ENCODE results near the gene TSC2.
"Not testable (repeated sequence)": the region's sequence is repeated elsewhere in the genome, so short reads cannot be mapped to it uniquely, and the experiment has no call there.

TSC2 gene

GRCh38 chr16:2108446-2109270 lies 60.9 kb downstream of the TSC2 start:
- not testable (repeated sequence) for DNase-seq

- DNase-seq: not testable (repeated sequence)
Observed at GRCh38 chr16:2109271-2109580, 61.4 kb downstream of the TSC2 start.

GRCh38 chr16:2109872-2110271 lies 62.1 kb downstream of the TSC2 start:
- DNase-seq: not testable (repeated sequence)

- not testable (repeated sequence) for DNase-seq
Observed at GRCh38 chr16:2110332-2111008, 62.7 kb downstream of the TSC2 start.

GRCh38 chr16:2111009-2111353 lies 63.2 kb downstream of the TSC2 start:
- not testable (repeated sequence) for DNase-seq

- not testable (repeated sequence) for DNase-seq
Observed at GRCh38 chr16:2111412-2112335, 63.9 kb downstream of the TSC2 start.

GRCh38 chr16:2112539-2113106 lies 64.8 kb downstream of the TSC2 start:
- DNase-seq: not testable (repeated sequence)

GRCh38 chr16:2114225-2114624 lies 66.4 kb downstream of the TSC2 start:
- not testable (repeated sequence) for DNase-seq

GRCh38 chr16:2114885-2115590 lies 67.3 kb downstream of the TSC2 start:
- DNase-seq: not testable (repeated sequence)

- no peak for DNase-seq
Observed at GRCh38 chr16:2115591-2115973, 67.8 kb downstream of the TSC2 start.

GRCh38 chr16:2116428-2116827 lies 68.6 kb downstream of the TSC2 start:
- DNase-seq: not testable (repeated sequence)

- not testable (repeated sequence) for DNase-seq
Observed at GRCh38 chr16:2117341-2117740, 69.6 kb downstream of the TSC2 start.

GRCh38 chr16:2117960-2118722 lies 70.4 kb downstream of the TSC2 start:
- not testable (repeated sequence) for DNase-seq

GRCh38 chr16:2121325-2121724 lies 73.5 kb downstream of the TSC2 start:
- peak; percentile 52 for DNase-seq

- no peak for DNase-seq
Observed at GRCh38 chr16:2121853-2122252, 74.1 kb downstream of the TSC2 start.

- no peak for DNase-seq
Observed at GRCh38 chr16:2122429-2122828, 74.6 kb downstream of the TSC2 start.

GRCh38 chr16:2122934-2123683 lies 75.3 kb downstream of the TSC2 start:
- not testable (repeated sequence) for DNase-seq

GRCh38 chr16:2123706-2124376 lies 76.1 kb downstream of the TSC2 start:
- not testable (repeated sequence) for DNase-seq

- not testable (repeated sequence) for DNase-seq
Observed at GRCh38 chr16:2124377-2124693, 76.5 kb downstream of the TSC2 start.
